ENCODE measurements around the gene RASSF8.
"Not testable (repeated sequence)": the region's sequence is repeated elsewhere in the genome, so short reads cannot be mapped to it uniquely, and the experiment has no call there.

RASSF8 gene

GRCh38 chr12:26030371-26030770, 71.9 kb downstream of the RASSF8 start:
- no peak for DNase-seq (ENCODE audit: low spot score)

GRCh38 chr12:26031318-26031717, 72.8 kb downstream of the RASSF8 start:
- DNase-seq (ENCODE audit: low spot score) = no peak

GRCh38 chr12:26031827-26032226, 73.3 kb downstream of the RASSF8 start:
- DNase-seq (ENCODE audit: low spot score) = no peak

- DNase-seq (ENCODE audit: low spot score) = no peak
Measured at GRCh38 chr12:26032290-26032689, 73.8 kb downstream of the RASSF8 start.

- DNase-seq (ENCODE audit: low spot score) = no peak
Measured at GRCh38 chr12:26032719-26033241, 74.3 kb downstream of the RASSF8 start.

- DNase-seq (ENCODE audit: low spot score) = no peak
Measured at GRCh38 chr12:26034371-26035142, 76.1 kb downstream of the RASSF8 start.

- no peak for DNase-seq (ENCODE audit: low spot score)
Measured at GRCh38 chr12:26036877-26037276, 78.4 kb downstream of the RASSF8 start.

GRCh38 chr12:26037615-26038220, 79.2 kb downstream of the RASSF8 start:
- DNase-seq (ENCODE audit: low spot score) = no peak

GRCh38 chr12:26042645-26043044, 84.2 kb downstream of the RASSF8 start:
- no peak for DNase-seq (ENCODE audit: low spot score)

GRCh38 chr12:26043135-26044006, 84.9 kb downstream of the RASSF8 start:
- no peak for DNase-seq (ENCODE audit: low spot score)

- no peak for DNase-seq (ENCODE audit: low spot score)
Measured at GRCh38 chr12:26044007-26044394, 85.5 kb downstream of the RASSF8 start.

- no peak for DNase-seq (ENCODE audit: low spot score)
Measured at GRCh38 chr12:26044592-26044991, 86.1 kb downstream of the RASSF8 start.

GRCh38 chr12:26046203-26046602, 87.7 kb downstream of the RASSF8 start:
- no peak for DNase-seq (ENCODE audit: low spot score)

GRCh38 chr12:26046906-26047305, 88.4 kb downstream of the RASSF8 start:
- no peak for DNase-seq (ENCODE audit: low spot score)

- no peak for DNase-seq (ENCODE audit: low spot score)
Measured at GRCh38 chr12:26047401-26048226, 89.1 kb downstream of the RASSF8 start.

GRCh38 chr12:26052652-26053051, 94.2 kb downstream of the RASSF8 start:
- no peak for DNase-seq (ENCODE audit: low spot score)

GRCh38 chr12:26054383-26054782, 95.9 kb downstream of the RASSF8 start:
- no peak for DNase-seq (ENCODE audit: low spot score)

- no peak for DNase-seq (ENCODE audit: low spot score)
Measured at GRCh38 chr12:26055087-26055486, 96.6 kb downstream of the RASSF8 start.

- DNase-seq (ENCODE audit: low spot score) = no peak
Measured at GRCh38 chr12:26056335-26056734, 97.9 kb downstream of the RASSF8 start.

GRCh38 chr12:26057271-26057670, 98.8 kb downstream of the RASSF8 start:
- not testable (repeated sequence) for DNase-seq (ENCODE audit: low spot score)

GRCh38 chr12:26058308-26058707, 99.8 kb downstream of the RASSF8 start:
- DNase-seq (ENCODE audit: low spot score) = no peak

GRCh38 chr12:26058818-26059217, 100.3 kb downstream of the RASSF8 start:
- DNase-seq (ENCODE audit: low spot score) = no peak
